ENCODE results near the gene GPR143.

GRCh38 chrX:9683350-9683749 is 82.3 kb downstream of the GPR143 start:
- TF ChIP-seq CTCF (IDR thresholded peaks at IDR 0.05; ENCODE audit: low read depth, low read length, missing input control) (no peak), RAD21 (IDR thresholded peaks at IDR 0.05) (no peak)
